ENCODE data around the gene OXGR1. TPM values are rescaled to one million over a fixed set of nuclear protein-coding genes. Genes with fewer than 3 reads are reported as not detected.

OXGR1 gene
- not detected for total RNA-seq

GRCh38 chr13:96994017-96994857 is at the start of gene OXGR1:
TSS of gene OXGR1 (minus strand) at chr13:96994476. CDS start at chr13:96987759, 6,717 bp downstream.

Small RNAs within 50 kb of the gene (small RNA-seq; reads per million reads assigned to genes)
- gene RN7SKP7 = 0 reads per million in 2 donors

Other genes with a start within 250 kb of the OXGR1 start
- 10 to 100 TPM; 65.6 to 90.9 TPM for gene MBNL2, start 227.9 kb upstream of the OXGR1 start, total RNA-seq